GM13976 (cell line): ENCODE results near the gene CUX1.

ENCODE experiments used
- DNase-seq: peaks from one replicate; pipeline ENCODE4 v3.0.0; 2012; ENCODE audit warnings: low spot score
- CTCF ChIP-seq: IDR thresholded peaks from 2 replicates; pipeline ENCODE4 v1.5.1; 2012; ENCODE audit warnings: borderline replicate concordance, mild to moderate bottlenecking; ENCODE audit not compliant: insufficient read depth; ENCODE audit errors: extremely low read depth, missing control alignments, control extremely low read depth
- in situ Hi-C: fragments of 300-500 bp; cut with MboI; formaldehyde crosslinking; loops from one replicate; pipeline ENCODE4 v1.12.0; 2022; ENCODE audit warnings: low sequenced_read_pairs, mixed read lengths, inconsistent platforms; ENCODE audit not compliant: unreplicated experiment

CUX1 gene

GRCh38 chr7:102197161-102197560 is 379.7 kb downstream of the CUX1 start:
- in situ Hi-C loops, result no loop called here
- TF ChIP-seq CTCF, result no peak
- no peak for DNase-seq

DNA sequence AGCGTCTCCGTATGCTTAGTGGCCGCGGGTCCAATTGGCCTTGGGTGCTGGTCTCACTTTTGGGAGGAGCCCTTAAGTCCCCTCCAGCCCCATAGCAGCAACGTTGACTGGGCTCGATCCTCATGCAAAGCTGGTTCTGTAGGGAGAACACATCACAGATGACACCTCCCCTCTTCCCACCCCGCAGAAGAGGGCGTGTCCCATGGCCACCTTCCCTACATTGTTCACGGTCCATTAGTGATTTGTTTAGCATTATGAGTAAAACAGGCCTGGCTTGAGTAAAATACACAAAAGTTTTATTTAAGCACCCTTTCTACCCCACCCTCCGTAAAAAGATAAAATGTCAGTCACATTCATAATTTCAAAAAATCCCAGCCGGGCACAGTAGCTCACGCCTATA is 380.2 kb downstream of the CUX1 start:
- no peak for DNase-seq
- in situ Hi-C loops, result no loop called here
- TF ChIP-seq CTCF, result no peak

- in situ Hi-C loops, result no loop called here
- no peak for DNase-seq
- TF ChIP-seq CTCF, result no peak
Measured at GRCh38 chr7:102198417-102198956, 381.1 kb downstream of the CUX1 start.

GRCh38 chr7:102201576-102201975 is 384.1 kb downstream of the CUX1 start:
- DNase-seq, result no peak
- TF ChIP-seq CTCF, result no peak
- in situ Hi-C loops, result no loop called here

DNA sequence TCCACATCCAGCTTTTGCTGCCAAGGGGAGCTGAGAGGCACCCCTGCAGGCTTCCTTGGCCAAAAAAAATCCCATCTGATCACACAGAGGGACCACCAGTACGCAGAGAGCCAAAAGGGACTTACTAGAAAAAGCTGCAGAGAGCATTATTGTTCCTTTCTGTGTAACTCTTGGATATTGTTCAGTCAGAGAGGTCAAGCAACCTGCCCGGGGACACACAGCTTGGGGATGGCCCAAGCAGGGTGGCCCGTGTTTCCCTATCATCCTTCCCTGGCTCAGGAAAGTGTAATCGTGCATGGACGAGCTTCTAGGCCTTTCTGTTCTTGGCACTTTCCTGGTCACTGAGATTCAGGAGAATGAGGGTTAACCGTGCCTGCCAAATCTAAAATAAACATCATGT is 385.1 kb downstream of the CUX1 start:
- in situ Hi-C loops, result no loop called here
- no peak for TF ChIP-seq CTCF

DNA sequence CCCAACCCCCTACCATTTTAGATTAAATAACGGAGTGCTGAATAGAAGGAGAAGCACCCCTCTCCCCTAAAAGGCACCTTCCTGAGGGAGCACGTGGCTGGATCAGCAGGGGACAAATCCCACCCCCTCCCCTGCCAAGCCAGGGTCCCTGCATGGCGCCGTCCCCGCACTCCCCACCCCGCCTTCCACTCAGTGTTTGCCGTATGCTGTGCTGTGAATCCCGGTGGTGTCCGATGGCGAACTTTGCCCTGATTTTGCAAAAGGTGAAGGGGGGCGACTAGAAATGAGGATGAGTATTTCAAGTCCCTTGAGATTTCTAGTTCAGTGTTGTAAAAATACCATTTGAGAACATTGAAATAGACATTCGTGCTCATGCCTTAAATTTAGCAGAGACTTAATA is 385.8 kb downstream of the CUX1 start:
- in situ Hi-C loops, result no loop called here
- no peak for TF ChIP-seq CTCF
- no peak for DNase-seq

More for the DNA sequence above, 385.1 kb downstream of the CUX1 start:
- DNase-seq, result no peak

DNA sequence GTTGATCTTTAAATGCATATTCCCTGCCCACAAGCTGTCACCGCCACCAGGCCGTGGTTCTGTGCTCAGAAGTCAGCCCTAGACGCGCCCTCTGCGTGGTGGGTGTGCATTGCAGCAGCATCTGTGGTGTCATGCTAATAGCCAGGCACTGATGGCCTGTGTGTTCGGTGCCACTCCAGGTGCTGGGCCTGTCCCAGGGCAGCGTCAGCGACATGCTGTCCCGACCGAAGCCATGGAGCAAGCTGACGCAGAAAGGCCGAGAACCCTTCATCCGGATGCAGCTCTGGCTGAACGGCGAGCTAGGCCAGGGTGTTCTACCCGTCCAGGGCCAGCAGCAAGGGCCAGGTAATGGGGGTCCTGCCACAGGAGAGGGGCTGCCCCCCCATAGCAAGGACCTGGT is 386.8 kb downstream of the CUX1 start:
- in situ Hi-C loops, result no loop called here
- no peak for DNase-seq
- TF ChIP-seq CTCF, result no peak
